Lower lobe of right lung (tissue), 2 donors: Measurements from ENCODE around the gene FOXJ3. TPM values are rescaled to one million over a fixed set of nuclear protein-coding genes. Genes with fewer than 3 reads are reported as not detected.
A peak's percentile ranks its signal among the peaks of the same experiment; 100 is the strongest.

Experiments
- ATAC-seq, 2 donors: fragments of 200-7000 bp; cut with Tn5 transposase; one replicate each; pipeline ENCODE4 v1.9.1; 2020 to 2022; ENCODE audit warnings: mild to moderate bottlenecking in 2 of 2, moderate library complexity in 2 of 2
- DNase-seq: peaks from one replicate; pipeline ENCODE4 v3.0.0-alpha.2; 2020
- H3K27ac ChIP-seq: fragments of 200-600 bp; one replicate; pipeline ENCODE4 v1.8.0; 2022
- H3K27me3 ChIP-seq: fragments of 200-600 bp; one replicate; pipeline ENCODE4 v1.8.0; 2022; ENCODE audit warnings: low read depth
- H3K36me3 ChIP-seq: fragments of 200-600 bp; one replicate; pipeline ENCODE4 v1.8.0; 2022; ENCODE audit warnings: mild to moderate bottlenecking
- H3K4me1 ChIP-seq: fragments of 200-600 bp; one replicate; pipeline ENCODE4 v1.8.0; 2022
- H3K4me3 ChIP-seq: fragments of 200-600 bp; one replicate; pipeline ENCODE4 v1.8.0; 2022; ENCODE audit warnings: mild to moderate bottlenecking
- H3K9me3 ChIP-seq: fragments of 200-600 bp; one replicate; pipeline ENCODE4 v1.8.0; 2022
- intact Hi-C: fragments of 100-400 bp; cut with DNase I; formaldehyde crosslinking; loops from one replicate; pipeline ENCODE4 v1.11.0; 2022
- total RNA-seq: library from RNA; stranded (reverse); fragmentation: NEBNext Ultra II Directional; extraction: Animal tissue kit (Norgen Biotek cat#: 25700); gene quantifications from one replicate; pipeline ENCODE4 v1.2.1, GENCODE V29; 2021
- TF ChIP-seq, protein P1 (sequence below): fragments of 200-600 bp; IDR thresholded peaks from one replicate; pipeline ENCODE4 v1.8.0; 2022; ENCODE audit warnings: antibody characterized with exemption, mild to moderate bottlenecking
- donor health status: DM: no; HTN: yes; CAD: no; lungs with severe emphysema.

The FOXJ3 gene
- total RNA-seq, 1 donor from 2014 or later: 44.0 TPM

DNA sequence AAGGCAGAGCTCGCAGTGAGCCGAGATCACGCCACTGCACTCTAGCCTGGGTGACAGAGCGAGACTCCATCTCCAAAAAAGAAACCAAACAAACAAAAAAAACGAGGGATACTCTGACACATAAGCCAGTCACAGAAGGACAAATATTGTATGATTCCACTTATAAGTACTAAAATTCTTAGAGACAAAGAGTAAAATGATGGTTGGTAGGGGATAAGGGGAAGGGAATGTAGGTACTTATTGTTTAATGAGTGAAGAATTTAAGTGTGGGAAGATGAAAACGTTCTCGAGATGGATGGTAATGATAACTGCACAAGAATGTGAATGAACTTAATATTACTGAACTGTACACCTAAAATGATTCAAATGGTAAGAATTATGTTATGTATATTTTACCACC is 103.8 kb downstream of the FOXJ3 start:
- intact Hi-C loops: no loop called here
- no peaks in the 10 kb centered on the region for H3K4me1 ChIP-seq
- no peaks in the 10 kb centered on the region for H3K27me3 ChIP-seq
- no peak for ATAC-seq
- DNase-seq: no peak
- TF ChIP-seq, protein P1, sequence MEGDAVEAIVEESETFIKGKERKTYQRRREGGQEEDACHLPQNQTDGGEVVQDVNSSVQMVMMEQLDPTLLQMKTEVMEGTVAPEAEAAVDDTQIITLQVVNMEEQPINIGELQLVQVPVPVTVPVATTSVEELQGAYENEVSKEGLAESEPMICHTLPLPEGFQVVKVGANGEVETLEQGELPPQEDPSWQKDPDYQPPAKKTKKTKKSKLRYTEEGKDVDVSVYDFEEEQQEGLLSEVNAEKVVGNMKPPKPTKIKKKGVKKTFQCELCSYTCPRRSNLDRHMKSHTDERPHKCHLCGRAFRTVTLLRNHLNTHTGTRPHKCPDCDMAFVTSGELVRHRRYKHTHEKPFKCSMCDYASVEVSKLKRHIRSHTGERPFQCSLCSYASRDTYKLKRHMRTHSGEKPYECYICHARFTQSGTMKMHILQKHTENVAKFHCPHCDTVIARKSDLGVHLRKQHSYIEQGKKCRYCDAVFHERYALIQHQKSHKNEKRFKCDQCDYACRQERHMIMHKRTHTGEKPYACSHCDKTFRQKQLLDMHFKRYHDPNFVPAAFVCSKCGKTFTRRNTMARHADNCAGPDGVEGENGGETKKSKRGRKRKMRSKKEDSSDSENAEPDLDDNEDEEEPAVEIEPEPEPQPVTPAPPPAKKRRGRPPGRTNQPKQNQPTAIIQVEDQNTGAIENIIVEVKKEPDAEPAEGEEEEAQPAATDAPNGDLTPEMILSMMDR: no peak
- H3K4me3 ChIP-seq: no peak overlapping the region
- no peaks in the 10 kb centered on the region for H3K36me3 ChIP-seq
- no peak overlapping the region for H3K27ac ChIP-seq
- H3K9me3 ChIP-seq: no peaks in the 10 kb centered on the region

DNA sequence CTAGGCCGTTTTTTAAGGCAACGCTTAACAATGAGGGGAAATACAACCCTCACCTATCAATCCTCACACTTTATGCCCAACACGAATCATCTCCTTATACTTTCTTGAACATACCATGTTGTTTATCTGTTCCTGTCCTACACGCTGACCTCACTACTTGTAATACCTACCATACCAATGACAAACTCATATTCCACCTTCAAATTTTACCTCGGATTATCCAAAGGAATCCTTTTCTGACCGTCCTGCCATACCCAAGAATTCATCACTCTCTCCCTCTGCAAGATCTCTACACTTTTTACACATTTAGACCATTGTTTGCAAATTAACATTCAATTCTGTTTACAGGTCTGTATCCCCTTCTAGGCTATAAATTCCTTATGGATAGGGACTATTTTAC is 106.1 kb downstream of the FOXJ3 start:
- Histone ChIP-seq H3K4me1 (no peaks in the 10 kb centered on the region), H3K36me3 (no peaks in the 10 kb centered on the region), H3K4me3 (no peak overlapping the region), H3K27ac (no peak overlapping the region), H3K27me3 (no peaks in the 10 kb centered on the region), H3K9me3 (no peaks in the 10 kb centered on the region)
- intact Hi-C loops: no loop called here
- DNase-seq: no peak
- TF ChIP-seq, protein P1: no peak
- ATAC-seq: no peak

DNA sequence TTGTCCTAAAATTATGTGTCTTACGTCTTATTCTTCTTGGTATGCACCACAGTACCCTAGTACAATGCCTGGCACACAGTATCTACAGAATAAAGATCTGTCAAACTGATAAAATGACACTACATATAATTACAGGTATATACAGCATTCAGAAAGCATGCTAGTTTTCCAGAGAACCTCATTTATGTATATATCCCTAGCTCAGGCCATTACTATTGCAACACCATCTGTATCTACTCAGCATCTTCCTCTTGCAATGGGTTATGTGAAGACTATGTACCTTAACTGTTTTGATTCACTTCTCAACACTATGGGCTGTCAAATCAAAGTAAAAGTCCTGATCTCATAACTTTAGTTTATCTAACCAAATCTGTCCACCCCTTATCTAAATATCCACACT is 112.0 kb downstream of the FOXJ3 start:
- TF ChIP-seq, protein P1: no peak
- H3K27me3 ChIP-seq: no peaks in the 10 kb centered on the region
- DNase-seq (no peak), ATAC-seq (no peak)
- intact Hi-C loops: no loop called here
- H3K36me3 ChIP-seq: no peaks in the 10 kb centered on the region
- no peak overlapping the region for H3K27ac ChIP-seq
- H3K9me3 ChIP-seq: no peaks in the 10 kb centered on the region
- no peak overlapping the region for H3K4me3 ChIP-seq
- H3K4me1 ChIP-seq: no peaks in the 10 kb centered on the region

DNA sequence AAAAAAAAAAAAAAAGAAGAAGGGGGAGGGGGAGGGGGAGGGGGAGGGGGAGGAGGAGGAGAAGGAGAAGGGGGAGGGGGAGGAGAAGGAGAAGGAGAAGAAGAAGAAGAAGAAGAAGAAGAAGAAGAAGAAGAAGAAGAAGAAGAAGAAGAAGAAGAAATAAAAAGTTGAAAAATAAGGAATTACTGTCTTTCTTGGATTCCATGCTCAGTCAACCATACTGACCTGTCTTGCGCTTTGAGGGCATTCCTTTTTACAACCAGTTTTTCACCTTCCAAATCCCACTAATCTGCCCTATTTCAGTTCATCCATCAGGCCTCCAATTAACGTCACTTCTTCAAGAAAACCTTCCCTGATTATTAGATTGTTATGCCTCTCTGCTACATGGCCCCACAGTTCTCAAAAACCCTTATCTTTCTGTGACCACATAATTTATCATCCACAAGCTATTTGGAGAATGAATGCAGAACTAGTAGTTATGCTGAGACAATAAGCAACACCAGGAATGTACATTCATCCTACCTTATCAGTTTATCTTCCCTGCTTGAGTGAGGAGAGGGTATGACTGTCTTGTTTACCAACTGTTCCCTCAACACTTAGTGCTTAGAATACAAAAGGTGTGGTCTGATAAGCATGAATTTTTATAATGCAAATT is 113.0 kb downstream of the FOXJ3 start:
- Histone ChIP-seq H3K27me3 (no peaks in the 10 kb centered on the region), H3K4me1 (no peaks in the 10 kb centered on the region), H3K27ac (no peak overlapping the region), H3K9me3 (no peaks in the 10 kb centered on the region), H3K4me3 (no peak overlapping the region), H3K36me3 (no peaks in the 10 kb centered on the region)
- TF ChIP-seq, protein P1: no peak
- ATAC-seq (peak in 1 of 2 donors; percentile 12), DNase-seq (no peak)
- intact Hi-C loops: no loop called here

DNA sequence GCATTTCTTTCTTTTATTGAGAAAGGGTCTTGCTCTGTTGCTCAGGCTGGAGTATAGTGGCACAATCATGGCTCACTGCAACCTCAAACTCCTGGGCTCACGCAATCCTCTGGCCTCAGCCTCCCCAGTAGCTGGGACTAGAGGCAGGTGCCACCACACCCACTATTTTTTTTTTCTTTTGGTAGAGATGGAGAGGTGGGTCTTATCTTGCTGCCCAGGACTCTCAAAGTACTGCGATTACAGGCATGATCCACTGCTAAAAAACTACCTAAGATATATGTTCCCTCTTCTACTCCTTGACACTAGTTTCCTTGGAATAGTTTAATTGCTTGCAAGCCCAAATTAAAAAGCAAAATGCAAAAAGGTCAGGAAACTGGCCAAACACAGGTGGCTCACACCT is 113.6 kb downstream of the FOXJ3 start:
- no peak for ATAC-seq
- H3K27ac ChIP-seq: no peak overlapping the region
- no peaks in the 10 kb centered on the region for H3K36me3 ChIP-seq
- no peak overlapping the region for H3K4me3 ChIP-seq
- intact Hi-C loops: no loop called here
- no peaks in the 10 kb centered on the region for H3K4me1 ChIP-seq
- H3K9me3 ChIP-seq: no peaks in the 10 kb centered on the region
- H3K27me3 ChIP-seq: no peaks in the 10 kb centered on the region
- TF ChIP-seq, protein P1: no peak
- no peak for DNase-seq
